ENCODE results near the gene DLEC1.

DNA sequence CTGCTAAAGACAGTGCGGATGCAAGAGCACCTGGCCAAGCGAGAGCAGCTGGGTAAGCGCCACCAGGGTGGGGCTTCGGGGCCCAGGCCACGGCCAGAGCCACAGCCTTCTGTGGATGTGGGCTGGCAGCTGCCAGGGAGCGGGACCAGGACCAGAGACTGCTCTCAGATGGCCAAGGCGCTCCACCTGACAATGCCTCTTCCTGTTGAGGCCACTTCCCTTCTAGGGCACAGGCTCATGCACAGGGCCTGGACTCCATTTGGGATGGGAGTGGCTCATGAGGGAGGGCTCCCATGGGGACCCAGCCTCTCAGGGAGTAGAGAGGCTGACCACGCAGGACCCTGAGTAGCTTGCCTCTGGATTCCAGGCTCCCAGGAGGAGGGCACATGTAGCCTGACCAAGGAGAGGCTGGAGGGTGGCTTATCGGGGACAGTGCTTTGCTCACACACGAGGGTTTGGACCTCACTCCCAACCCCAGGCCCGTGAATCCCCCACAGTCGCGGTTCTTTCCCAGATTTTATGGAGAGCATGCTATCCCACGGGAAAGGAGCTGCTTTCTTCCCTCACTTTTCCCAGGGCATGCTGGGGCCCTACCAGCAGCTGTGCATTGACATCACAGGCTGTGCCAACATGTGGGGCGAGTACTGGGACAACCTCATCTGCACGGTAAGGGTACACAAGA, 72.8 kb downstream of the DLEC1 start:
- TF ChIP-seq, protein P1, sequence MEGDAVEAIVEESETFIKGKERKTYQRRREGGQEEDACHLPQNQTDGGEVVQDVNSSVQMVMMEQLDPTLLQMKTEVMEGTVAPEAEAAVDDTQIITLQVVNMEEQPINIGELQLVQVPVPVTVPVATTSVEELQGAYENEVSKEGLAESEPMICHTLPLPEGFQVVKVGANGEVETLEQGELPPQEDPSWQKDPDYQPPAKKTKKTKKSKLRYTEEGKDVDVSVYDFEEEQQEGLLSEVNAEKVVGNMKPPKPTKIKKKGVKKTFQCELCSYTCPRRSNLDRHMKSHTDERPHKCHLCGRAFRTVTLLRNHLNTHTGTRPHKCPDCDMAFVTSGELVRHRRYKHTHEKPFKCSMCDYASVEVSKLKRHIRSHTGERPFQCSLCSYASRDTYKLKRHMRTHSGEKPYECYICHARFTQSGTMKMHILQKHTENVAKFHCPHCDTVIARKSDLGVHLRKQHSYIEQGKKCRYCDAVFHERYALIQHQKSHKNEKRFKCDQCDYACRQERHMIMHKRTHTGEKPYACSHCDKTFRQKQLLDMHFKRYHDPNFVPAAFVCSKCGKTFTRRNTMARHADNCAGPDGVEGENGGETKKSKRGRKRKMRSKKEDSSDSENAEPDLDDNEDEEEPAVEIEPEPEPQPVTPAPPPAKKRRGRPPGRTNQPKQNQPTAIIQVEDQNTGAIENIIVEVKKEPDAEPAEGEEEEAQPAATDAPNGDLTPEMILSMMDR (IDR thresholded peaks at IDR 0.05): no peak
- no peak for TF ChIP-seq POLR2A (IDR thresholded peaks at IDR 0.05)

All from lower leg skin (tissue), 3 donors.